Suprapubic skin (tissue), 4 donors: ENCODE results near the gene CAMK2N2.

ENCODE experiments used
- CTCF ChIP-seq, 2 donors: fragments of 200-600 bp in 1 of 2; fragments of 450-650 bp in 1 of 2; sonication (generic) in 1 of 2; IDR thresholded peaks; one replicate each; pipeline ENCODE4 v1.5.1; 2016 to 2019; ENCODE audit warnings: antibody characterized with exemption in 2 of 2, mild to moderate bottlenecking in 1 of 2, moderate library complexity in 1 of 2
- EP300 ChIP-seq: sonication (generic); formaldehyde crosslinking; IDR thresholded peaks from one replicate; pipeline ENCODE4 v1.6.1; 2017; ENCODE audit warnings: antibody characterized with exemption
- POLR2A ChIP-seq, 2 donors: fragments of 450-650 bp; IDR thresholded peaks; one replicate each; pipeline ENCODE4 v1.6.1; 2017; ENCODE audit warnings: antibody characterized with exemption in 2 of 2, mild to moderate bottlenecking in 2 of 2, moderate library complexity in 2 of 2
- POLR2AphosphoS5 ChIP-seq, 3 donors: sonication (generic); formaldehyde crosslinking; IDR thresholded peaks; one replicate each; pipeline ENCODE4 v1.6.1; 2017; ENCODE audit warnings: antibody characterized with exemption in 3 of 3

GRCh38 chr3:184272269-184272668 lies 10.9 kb upstream of the CAMK2N2 start:
- TF ChIP-seq CTCF (IDR thresholded peaks at IDR 0.05) = no peak
- TF ChIP-seq POLR2AphosphoS5 (IDR thresholded peaks at IDR 0.05) = no peak
- TF ChIP-seq POLR2A (IDR thresholded peaks at IDR 0.05) = no peak
- TF ChIP-seq EP300 = no peak
